Activated naive CD4-positive, alpha-beta T cell (primary cell): ENCODE measurements around the gene MTHFR.

ENCODE experiments used
- DNase-seq, 4 experiments: peaks; one replicate each; lab custom pipeline; 2025; lab: John Stamatoyannopoulos, UW

MTHFR gene

DNA sequence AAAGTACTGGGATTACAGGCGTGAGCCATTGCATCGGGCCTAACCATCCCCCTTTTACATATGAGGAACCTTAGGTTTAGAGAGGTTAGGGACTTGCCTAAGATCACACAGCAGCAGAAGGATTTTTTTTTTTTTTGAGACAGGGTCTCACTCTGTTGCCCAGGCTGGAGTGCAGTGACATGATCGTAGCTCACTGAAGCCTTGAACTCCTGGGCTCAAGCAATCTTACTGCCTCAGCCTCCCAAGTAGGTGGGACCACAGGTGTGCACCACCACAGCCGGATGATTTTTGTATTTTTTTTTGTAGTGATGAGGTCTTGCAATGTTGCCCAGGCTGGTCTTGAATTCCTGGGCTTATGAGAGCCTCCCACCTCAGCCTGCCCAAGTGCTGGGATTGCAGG is 46.0 kb downstream of the MTHFR start:
- no peak for DNase-seq

- DNase-seq, result no peak
These were observed 48.7 kb downstream of the MTHFR start for GRCh38 chr1:11757047-11757446.

GRCh38 chr1:11753555-11754208 is 52.1 kb downstream of the MTHFR start:
- DNase-seq, result no peak

DNA sequence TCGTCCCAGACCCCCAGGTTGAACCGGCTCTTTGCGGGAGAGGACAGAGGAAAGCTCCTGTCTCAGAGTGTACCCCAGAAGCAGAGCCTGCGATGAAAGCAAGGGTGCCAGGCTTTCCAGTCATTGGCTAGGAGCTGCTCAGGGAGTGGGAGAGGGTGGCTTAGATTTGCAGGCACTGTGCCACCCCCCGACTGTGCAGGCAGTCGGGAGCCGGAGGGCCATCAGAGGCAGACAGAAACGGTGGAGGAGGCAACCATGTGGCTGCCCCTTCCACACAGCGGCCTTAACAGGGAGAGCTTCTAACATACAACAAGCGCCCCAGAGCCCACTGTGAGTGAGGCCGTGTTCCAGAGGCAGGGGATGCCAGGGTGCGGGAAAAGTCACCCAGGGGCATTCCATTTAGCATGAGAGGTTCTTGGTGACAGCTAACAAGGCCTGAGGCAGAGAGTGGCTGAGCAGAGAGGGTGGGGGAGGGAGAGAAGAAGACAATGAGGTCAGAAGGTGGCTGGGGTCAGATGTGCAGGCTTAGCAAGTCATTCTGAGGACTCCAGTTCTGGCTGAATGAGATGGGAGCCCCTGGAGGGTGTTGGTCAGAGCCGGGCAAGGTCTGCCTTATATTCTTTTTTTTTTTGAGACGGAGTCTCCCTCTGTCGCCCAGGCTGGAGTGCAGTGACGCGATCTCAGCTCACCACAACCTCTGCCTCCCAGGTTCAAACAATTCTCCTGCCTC is 53.2 kb downstream of the MTHFR start:
- DNase-seq, result no peak

GRCh38 chr1:11751087-11751486 is 54.7 kb downstream of the MTHFR start:
- DNase-seq, result no peak

GRCh38 chr1:11749996-11750395 is 55.8 kb downstream of the MTHFR start:
- DNase-seq, result no peak

- peak in 2 of 4 experiments; percentile 17 to 45 for DNase-seq
These were observed 56.5 kb downstream of the MTHFR start for GRCh38 chr1:11749203-11749689.

DNA sequence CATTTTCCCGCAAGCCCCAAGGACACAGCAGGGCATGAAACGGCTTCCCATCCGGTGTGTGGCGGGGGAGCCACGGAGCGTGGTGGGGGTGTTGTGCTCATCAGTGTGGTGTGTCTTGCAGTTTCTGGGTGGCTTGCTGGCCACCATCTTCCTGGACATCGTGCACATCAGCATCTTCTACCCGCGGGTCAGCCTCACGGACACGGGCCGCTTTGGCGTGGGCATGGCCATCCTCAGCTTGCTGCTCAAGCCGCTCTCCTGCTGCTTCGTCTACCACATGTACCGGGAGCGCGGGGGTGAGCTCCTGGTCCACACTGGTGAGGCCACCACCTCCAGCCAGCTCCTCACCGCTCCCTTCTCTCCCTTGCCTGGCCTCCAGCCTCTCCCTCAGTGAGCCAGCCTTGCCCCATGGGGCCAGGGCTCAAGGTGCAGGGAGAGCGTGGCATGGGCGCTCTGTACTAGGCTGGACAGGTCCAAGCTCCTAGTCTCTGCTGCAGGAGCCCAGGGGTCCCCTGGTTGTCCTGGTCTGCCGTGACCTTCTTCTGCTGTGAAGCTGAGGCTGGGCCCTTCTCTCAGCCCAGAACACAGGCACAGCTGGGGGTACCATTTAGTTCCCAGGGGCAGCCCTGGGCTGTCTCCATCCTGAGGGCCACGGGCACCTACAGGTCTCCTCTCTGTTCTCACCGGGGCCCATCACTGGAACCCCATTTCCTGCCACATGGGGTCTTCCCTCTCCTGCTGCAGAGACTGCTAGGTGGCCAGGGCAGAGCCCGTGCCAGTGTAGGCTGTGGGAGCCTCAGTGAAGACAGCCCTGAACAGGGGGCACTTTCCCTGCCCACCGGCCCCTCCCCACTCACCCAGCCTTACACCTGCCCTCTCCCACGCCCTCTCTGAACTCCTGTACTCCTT is 57.2 kb downstream of the MTHFR start:
- DNase-seq, result no peak

GRCh38 chr1:11746795-11747487 is 58.8 kb downstream of the MTHFR start:
- no peak for DNase-seq

- no peak for DNase-seq
These were observed 59.7 kb downstream of the MTHFR start for GRCh38 chr1:11746092-11746491.

DNA sequence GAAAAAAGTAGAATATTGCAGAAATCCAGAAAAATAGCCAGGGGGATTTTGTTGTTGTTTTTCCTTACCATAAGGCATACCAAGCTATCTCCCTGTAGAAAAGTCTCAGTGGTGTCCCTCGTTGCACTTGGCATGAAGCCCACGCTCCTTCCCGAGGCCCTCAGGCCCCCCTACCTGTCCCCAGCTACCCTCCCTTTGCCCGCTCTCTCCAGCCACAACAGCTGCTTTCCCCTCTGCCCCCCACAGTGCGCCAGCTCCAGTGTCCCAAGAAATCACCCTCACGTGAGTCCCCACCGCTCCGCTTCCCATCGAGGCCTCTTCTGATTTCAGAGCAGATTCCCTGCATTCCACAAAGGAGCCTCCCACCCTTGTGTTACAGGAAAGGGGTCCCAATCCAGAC is 61.5 kb downstream of the MTHFR start:
- DNase-seq, result no peak

GRCh38 chr1:11741919-11742558 is 63.7 kb downstream of the MTHFR start:
- no peak for DNase-seq

DNA sequence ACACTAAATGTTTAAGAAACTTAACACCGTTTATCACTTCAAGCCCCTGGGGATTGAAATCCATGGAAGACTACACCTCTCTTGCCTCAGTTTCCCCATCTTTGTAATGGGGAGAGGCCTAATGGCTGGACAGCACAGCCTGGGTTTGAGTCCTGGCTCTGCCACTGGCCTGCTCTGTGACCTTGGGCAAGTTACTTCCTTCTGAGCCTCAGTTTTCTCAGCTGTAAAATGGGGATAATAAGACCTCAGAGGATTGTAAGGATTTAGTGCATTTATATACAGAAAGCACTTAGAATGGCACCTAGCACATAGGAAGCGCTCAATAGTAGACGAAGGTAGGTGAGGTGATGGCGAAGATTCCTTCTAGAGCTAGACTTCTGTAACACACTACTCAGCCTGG is 64.3 kb downstream of the MTHFR start:
- DNase-seq, result no peak

DNA sequence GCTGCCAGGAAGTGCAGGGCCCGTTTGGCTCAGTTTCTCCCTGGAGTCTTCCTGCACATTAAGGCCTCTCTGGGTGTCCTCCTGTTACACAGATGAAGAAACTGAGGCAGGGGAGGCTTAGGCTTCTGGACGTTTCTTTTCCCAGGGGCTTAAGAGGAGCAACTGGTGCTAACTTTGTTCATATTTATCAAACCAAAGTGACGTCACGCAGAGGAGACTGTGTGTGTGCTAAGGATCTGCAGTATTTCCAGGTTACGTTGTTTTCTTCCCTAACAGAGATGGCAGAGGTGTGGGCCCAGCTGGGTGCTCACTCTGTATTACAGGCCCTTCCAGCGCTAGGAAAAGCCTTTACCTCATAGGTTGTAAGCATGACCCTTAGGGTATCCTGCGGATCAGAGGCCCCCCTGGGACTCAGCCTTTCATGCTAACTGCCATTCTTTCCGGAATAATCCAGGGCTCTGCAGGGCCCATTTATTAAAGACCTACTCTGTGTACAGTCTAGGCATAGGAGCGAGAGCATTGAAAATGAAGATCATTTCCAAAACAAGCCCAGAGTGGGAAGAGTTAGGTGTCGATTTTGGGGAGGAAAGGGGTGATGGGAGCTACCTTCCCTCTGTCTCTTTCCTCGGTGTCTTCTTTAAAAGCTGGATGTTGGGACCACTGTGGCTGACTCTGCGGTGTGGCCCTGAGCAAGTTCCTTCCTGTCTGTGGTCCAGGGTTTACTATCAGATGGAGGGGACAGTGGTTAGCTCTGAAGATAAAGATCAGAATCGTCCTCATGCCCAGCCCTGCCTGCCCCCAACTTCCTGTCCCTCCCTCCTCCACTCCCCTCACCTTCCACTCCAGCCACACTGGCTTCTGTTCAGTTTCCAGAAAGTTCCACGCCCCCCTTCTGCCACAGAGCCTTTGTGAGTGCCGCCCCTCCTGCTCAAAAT is 65.2 kb downstream of the MTHFR start:
- DNase-seq, result no peak

- DNase-seq, result no peak
These were observed 67.0 kb downstream of the MTHFR start for GRCh38 chr1:11738783-11739182.

- no peak for DNase-seq
These were observed 67.7 kb downstream of the MTHFR start for GRCh38 chr1:11738096-11738495.

- DNase-seq, result peak in 2 of 4 experiments; percentile 11 to 19
These were observed 68.8 kb downstream of the MTHFR start for GRCh38 chr1:11736746-11737639.

DNA sequence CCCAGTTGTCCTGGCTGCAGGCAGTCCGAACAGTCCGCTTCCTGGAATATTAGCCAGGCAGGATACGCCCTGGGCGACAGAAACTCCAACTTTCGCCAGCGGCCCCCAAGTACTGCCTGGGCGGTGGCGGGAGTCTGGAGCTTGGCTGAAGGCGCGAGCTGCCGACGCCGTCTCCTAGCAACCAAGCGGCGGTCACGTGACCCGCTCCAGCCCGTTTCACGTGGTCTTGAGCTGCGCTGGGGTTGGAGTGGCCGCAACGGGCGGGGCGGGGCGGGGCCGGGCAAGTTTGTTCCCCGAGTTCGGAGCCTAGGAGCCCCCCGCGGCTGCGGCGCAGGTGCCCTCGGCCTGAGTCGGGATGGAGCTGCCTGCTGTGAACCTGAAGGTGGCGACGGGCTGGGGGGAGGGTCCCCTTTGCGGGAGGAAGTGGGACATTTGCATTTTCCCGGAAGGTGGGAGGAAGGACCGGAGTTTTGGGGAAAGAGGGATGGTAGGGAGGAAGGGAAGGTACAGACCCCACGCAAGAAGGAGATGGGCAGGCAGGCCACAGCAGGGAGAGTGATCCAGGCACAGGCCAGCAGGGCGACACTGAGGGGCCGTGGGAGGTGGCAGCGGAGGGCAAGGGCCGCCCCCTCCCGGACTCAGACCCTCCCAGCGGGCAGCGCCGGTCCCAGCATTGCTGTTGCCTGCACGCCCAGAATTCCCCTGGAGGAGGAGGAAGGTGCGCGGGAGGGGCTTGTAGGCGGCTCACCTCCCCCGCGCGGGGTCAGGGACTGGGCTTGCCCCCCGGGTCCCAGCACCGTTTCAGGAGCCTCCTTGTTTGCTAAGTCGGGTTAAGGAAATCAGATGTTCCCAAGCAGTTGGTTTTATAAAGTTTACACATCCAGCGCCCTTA is 69.7 kb downstream of the MTHFR start, which contains the start of gene AGTRAP:
Gene AGTRAP, plus strand, starts transcription at position 283 of the 892 bp plus-strand sequence. Its CDS starts 73 bp downstream, at position 356.
- DNase-seq, result peak; percentile 58 to 77 (median 64)
